CD4-positive, alpha-beta memory T cell (primary cell): ENCODE data around the gene CHMP1A. TPM values are rescaled to one million over a fixed set of nuclear protein-coding genes. Genes with fewer than 3 reads are reported as not detected.
A peak's percentile ranks its signal among the peaks of the same experiment; 100 is the strongest.

Experiments used
- CTCF ChIA-PET: fragments of 350-600 bp; sonication (Branson Sonifier 250); formaldehyde crosslinking; loops from one replicate; lab custom pipeline; 2021; ENCODE audit warnings: inconsistent platforms; ENCODE audit not compliant: partially characterized antibody; lab: Charles Lee
- POLR2A ChIA-PET: fragments of 350-600 bp; sonication (Branson Sonifier 250); formaldehyde crosslinking; loops from one replicate; lab custom pipeline; 2021; ENCODE audit not compliant: partially characterized antibody; lab: Charles Lee
- DNase-seq, 5 donors: peaks; one replicate each; pipeline versions ENCODE4 v3.0.0 to v3.0.0-alpha.2; 2020 to 2022; ENCODE audit warnings: mixed read lengths in 1 of 5
- H3K27ac ChIP-seq: one replicate; pipeline ENCODE4 v1.7.0; 2013; ENCODE audit warnings: low read depth, low read length
- H3K27me3 ChIP-seq: 2 replicates; pipeline ENCODE4 v1.7.0; 2013; ENCODE audit warnings: mild to moderate bottlenecking, low read length, moderate library complexity; ENCODE audit not compliant: insufficient read depth
- H3K36me3 ChIP-seq: 2 replicates; pipeline ENCODE4 v1.7.0; 2013; ENCODE audit warnings: mild to moderate bottlenecking, low read length, moderate library complexity; ENCODE audit not compliant: insufficient read depth
- H3K4me1 ChIP-seq: 2 replicates; pipeline ENCODE4 v1.7.0; 2013; ENCODE audit warnings: mild to moderate bottlenecking, low read length, moderate library complexity; ENCODE audit not compliant: insufficient read depth
- H3K4me3 ChIP-seq, 2 donors: one replicate each; pipeline ENCODE4 v1.7.0; 2013; ENCODE audit warnings: low read length in 2 of 2, mild to moderate bottlenecking in 1 of 2
- H3K9me3 ChIP-seq, 2 donors: one replicate each; pipeline ENCODE4 v1.7.0; 2013; ENCODE audit warnings: low read length in 2 of 2, control low read depth in 1 of 2; ENCODE audit not compliant: control insufficient read depth in 1 of 2
- H3K27ac Mint-ChIP-seq, 7 donors: one replicate each; pipeline ENCODE4 v1.8.0; 2020 to 2021; ENCODE audit warnings: mixed read lengths in 7 of 7, mild to moderate bottlenecking in 6 of 7, inconsistent platforms in 3 of 7, moderate library complexity in 3 of 7
- H3K27me3 Mint-ChIP-seq, 2 donors: one replicate each; pipeline ENCODE4 v1.8.0; 2020 to 2021; ENCODE audit warnings: mixed read lengths in 2 of 2
- H3K36me3 Mint-ChIP-seq, 2 donors: one replicate each; pipeline ENCODE4 v1.8.0; 2020 to 2021; ENCODE audit warnings: mixed read lengths in 2 of 2, inconsistent platforms in 1 of 2, mild to moderate bottlenecking in 1 of 2
- H3K4me1 Mint-ChIP-seq, 4 donors: one replicate each; pipeline ENCODE4 v1.8.0; 2020 to 2021; ENCODE audit warnings: mixed read lengths in 4 of 4, mild to moderate bottlenecking in 1 of 4
- H3K4me3 Mint-ChIP-seq, 8 donors: one replicate each; pipeline ENCODE4 v1.8.0; 2020 to 2021; ENCODE audit warnings: mixed read lengths in 8 of 8, mild to moderate bottlenecking in 7 of 8, moderate library complexity in 6 of 8, inconsistent platforms in 3 of 8
- H3K9me3 Mint-ChIP-seq, 8 donors: one replicate each; pipeline ENCODE4 v1.8.0; 2020 to 2021; ENCODE audit warnings: mixed read lengths in 8 of 8, mild to moderate bottlenecking in 5 of 8, inconsistent platforms in 3 of 8, moderate library complexity in 1 of 8
- intact Hi-C: fragments of 100-400 bp; cut with micrococcal nuclease; formaldehyde crosslinking; loops from one replicate; pipeline ENCODE4 v1.15.1; 2023
- polyA plus RNA-seq, 2 donors: library from polyadenylated mRNA; unstranded; fragments of 300-500 nt; fragmentation: Illumina TruSeq; gene quantifications; one replicate each; pipeline ENCODE4 v1.2.3, GENCODE V29; 2021
- total RNA-seq, 2 experiments: library from RNA; stranded (reverse); gene quantifications; one replicate each; pipeline ENCODE4 v1.2.3, GENCODE V29; 2021

The CHMP1A gene
- total and polyA plus RNA-seq, 4 experiments from 2014 or later = 66.5 to 88.9 (median 80.6) TPM

- no peaks in the 10 kb centered on the region for H3K4me1 ChIP-seq
- ChIA-PET POLR2A (no interaction called here), CTCF (no interaction called here)
- Mint-ChIP-seq H3K27me3 (no peaks in the 10 kb centered on the region), H3K9me3 (peaks cover 0 to 3% (median 0%) of the 10 kb centered on the region in 8 donors), H3K4me1 (peaks cover 0 to 3% (median 0%) of the 10 kb centered on the region in 4 donors), H3K27ac (no peak overlapping the region), H3K4me3 (no peak overlapping the region), H3K36me3 (peaks cover 23 to 40% of the 10 kb centered on the region in 2 donors)
- H3K27me3 ChIP-seq = no peaks in the 10 kb centered on the region
- H3K4me3 ChIP-seq = no peak overlapping the region
- no peak overlapping the region for H3K27ac ChIP-seq
- no peaks in the 10 kb centered on the region for H3K9me3 ChIP-seq
- intact Hi-C loops = no loop called here
- DNase-seq = no peak
- H3K36me3 ChIP-seq = peaks cover 34% of the 10 kb centered on the region
Measured at GRCh38 chr16:89646906-89647305, 10.6 kb downstream of the CHMP1A start.

- Histone ChIP-seq H3K4me1 (no peaks in the 10 kb centered on the region), H3K27me3 (no peaks in the 10 kb centered on the region), H3K9me3 (no peaks in the 10 kb centered on the region), H3K4me3 (no peak overlapping the region), H3K27ac (no peak overlapping the region), H3K36me3 (peaks cover 34% of the 10 kb centered on the region)
- POLR2A ChIA-PET = no interaction called here
- Mint-ChIP-seq H3K9me3 (peaks cover 0 to 3% (median 0%) of the 10 kb centered on the region in 8 donors), H3K4me3 (no peak overlapping the region), H3K27ac (peak overlapping the region in 1 of 7 donors; percentile 44), H3K4me1 (peaks cover 0 to 3% (median under 1%) of the 10 kb centered on the region in 4 donors), H3K27me3 (no peaks in the 10 kb centered on the region), H3K36me3 (peaks cover 21 to 35% of the 10 kb centered on the region in 2 donors)
- intact Hi-C loops = no loop called here
- no peak for DNase-seq
- CTCF ChIA-PET = no interaction called here
Measured at GRCh38 chr16:89646270-89646669, 11.2 kb downstream of the CHMP1A start.

- Histone ChIP-seq H3K9me3 (no peaks in the 10 kb centered on the region), H3K36me3 (peaks cover 30% of the 10 kb centered on the region), H3K27me3 (no peaks in the 10 kb centered on the region), H3K4me3 (no peak overlapping the region), H3K27ac (no peak overlapping the region), H3K4me1 (peaks cover 7% of the 10 kb centered on the region)
- intact Hi-C loops = no loop called here
- Mint-ChIP-seq H3K4me3 (no peak overlapping the region), H3K27me3 (no peaks in the 10 kb centered on the region), H3K27ac (peak overlapping the region in 1 of 7 donors; percentile 17), H3K36me3 (peaks cover 19 to 29% of the 10 kb centered on the region in 2 donors), H3K4me1 (peaks cover 5 to 10% (median 7%) of the 10 kb centered on the region in 4 donors), H3K9me3 (peaks cover 0 to 3% (median 0%) of the 10 kb centered on the region in 8 donors)
- no peak for DNase-seq
- CTCF ChIA-PET = no interaction called here
- POLR2A ChIA-PET = no interaction called here
Measured at GRCh38 chr16:89645122-89645521, 12.4 kb downstream of the CHMP1A start.

GRCh38 chr16:89643769-89644300 is 13.7 kb downstream of the CHMP1A start:
- Mint-ChIP-seq H3K4me3 (no peak overlapping the region), H3K9me3 (peaks cover 0 to 3% (median 0%) of the 10 kb centered on the region in 8 donors), H3K27me3 (no peaks in the 10 kb centered on the region), H3K27ac (peak overlapping the region in 2 of 7 donors; percentile 43 to 46), H3K36me3 (peaks cover 14 to 21% of the 10 kb centered on the region in 2 donors), H3K4me1 (peaks cover 5 to 10% (median 7%) of the 10 kb centered on the region in 4 donors)
- intact Hi-C loops = no loop called here
- Histone ChIP-seq H3K9me3 (no peaks in the 10 kb centered on the region), H3K4me3 (no peak overlapping the region), H3K27ac (no peak overlapping the region), H3K4me1 (peaks cover 7% of the 10 kb centered on the region), H3K27me3 (no peaks in the 10 kb centered on the region), H3K36me3 (peaks cover 28% of the 10 kb centered on the region)
- ChIA-PET CTCF (no interaction called here), POLR2A (no interaction called here)
- no peak for DNase-seq

GRCh38 chr16:89642574-89642973 is 14.9 kb downstream of the CHMP1A start:
- H3K4me1 ChIP-seq = peaks cover 7% of the 10 kb centered on the region
- CTCF ChIA-PET = interaction anchor here (1.1 kb wide), 1 partner anchor 268 kb away, joined by 3 read pairs; no protein-coding TSS in a partner anchor
- Mint-ChIP-seq H3K27ac (no peak overlapping the region), H3K27me3 (no peaks in the 10 kb centered on the region), H3K9me3 (peaks cover 0 to 3% (median 0%) of the 10 kb centered on the region in 8 donors), H3K4me1 (peaks cover 5 to 10% (median 7%) of the 10 kb centered on the region in 4 donors), H3K36me3 (peaks cover 8 to 17% of the 10 kb centered on the region in 2 donors), H3K4me3 (no peak overlapping the region)
- no peaks in the 10 kb centered on the region for H3K27me3 ChIP-seq
- H3K9me3 ChIP-seq = no peaks in the 10 kb centered on the region
- intact Hi-C loops = no loop called here
- DNase-seq = no peak
- POLR2A ChIA-PET = interaction anchor here (1.8 kb wide), 1 partner anchor 13 kb away, joined by 4 read pairs; no protein-coding TSS in a partner anchor
- H3K27ac ChIP-seq = no peak overlapping the region
- peaks cover 28% of the 10 kb centered on the region for H3K36me3 ChIP-seq
- no peak overlapping the region for H3K4me3 ChIP-seq

- intact Hi-C loops = loop anchor here (1.0 to 2.0 kb wide), 3 partner anchors 77 to 401 kb away; no protein-coding TSS in a partner anchor
- H3K36me3 Mint-ChIP-seq = peaks cover 8 to 16% of the 10 kb centered on the region in 2 donors
- no peak overlapping the region for H3K4me3 ChIP-seq
- no peak overlapping the region for H3K27ac ChIP-seq
- no peak for DNase-seq
- peak overlapping the region in 1 of 7 donors; percentile 33 for H3K27ac Mint-ChIP-seq
- no peaks in the 10 kb centered on the region for H3K27me3 Mint-ChIP-seq
- H3K4me1 Mint-ChIP-seq = peaks cover 5 to 10% (median 7%) of the 10 kb centered on the region in 4 donors
- POLR2A ChIA-PET = interaction anchor here (1.1 to 1.8 kb wide), 2 partner anchors 14 to 66 kb away, joined by 3 to 4 read pairs; partner anchors contain the start of gene CPNE7
- peaks cover 21% of the 10 kb centered on the region for H3K36me3 ChIP-seq
- H3K9me3 Mint-ChIP-seq = no peaks in the 10 kb centered on the region
- peaks cover 7% of the 10 kb centered on the region for H3K4me1 ChIP-seq
- no peaks in the 10 kb centered on the region for H3K9me3 ChIP-seq
- H3K27me3 ChIP-seq = no peaks in the 10 kb centered on the region
- CTCF ChIA-PET = interaction anchor here (0.6 to 1.1 kb wide), 2 partner anchors 145 to 269 kb away, joined by 3 read pairs; no protein-coding TSS in a partner anchor
- peak overlapping the region in 3 of 8 donors; percentile 67 to 78 (median 71) for H3K4me3 Mint-ChIP-seq
Measured at GRCh38 chr16:89641458-89642119, 15.9 kb downstream of the CHMP1A start.

- POLR2A ChIA-PET = no interaction called here
- Mint-ChIP-seq H3K9me3 (no peaks in the 10 kb centered on the region), H3K27ac (no peak overlapping the region), H3K36me3 (no peaks in the 10 kb centered on the region), H3K27me3 (no peaks in the 10 kb centered on the region), H3K4me1 (peaks cover 5 to 10% (median 7%) of the 10 kb centered on the region in 4 donors), H3K4me3 (no peak overlapping the region)
- Histone ChIP-seq H3K4me3 (no peak overlapping the region), H3K27me3 (no peaks in the 10 kb centered on the region), H3K27ac (no peak overlapping the region), H3K9me3 (no peaks in the 10 kb centered on the region), H3K4me1 (peaks cover 7% of the 10 kb centered on the region), H3K36me3 (no peaks in the 10 kb centered on the region)
- intact Hi-C loops = no loop called here
- CTCF ChIA-PET = interaction anchor here (0.8 kb wide), 1 partner anchor 12 kb away, joined by 3 read pairs; no protein-coding TSS in a partner anchor
- DNase-seq = no peak
Measured at GRCh38 chr16:89639385-89639784, 18.1 kb downstream of the CHMP1A start.
